Measurements from ENCODE around the gene ZGPAT. TPM values are rescaled to one million over a fixed set of nuclear protein-coding genes. Genes with fewer than 3 reads are reported as not detected.

ZGPAT gene
- total and polyA plus RNA-seq, 12 donors, result 4.4 to 120 (median 35.3) TPM

GRCh38 chr20:63698739-63699465, 8.9 kb upstream of the ZGPAT start:
- Histone ChIP-seq H3K27ac (peak overlapping the region in 3 of 5 donors; percentile 34 to 92 (median 82)), H3K4me3 (peak overlapping the region in 1 of 4 donors; percentile 26), H3K4me1 (replicated peaks in 1 of 2) (peaks cover 27 to 38% of the 10 kb centered on the region in 2 donors), H3K27me3 (no peaks in the 10 kb centered on the region), H3K9me3 (replicated peaks in 1 of 3) (no peaks in the 10 kb centered on the region), H3K36me3 (replicated peaks in 1 of 2) (peaks cover 0 to 13% of the 10 kb centered on the region in 2 donors)
- WGBS, 4 donors, result 24 to 48% (median 42%) methylated on average over 5 to 19 of the region's 19 CpGs
- no peak for TF ChIP-seq POLR2A (IDR thresholded peaks at IDR 0.05)
- no peak for TF ChIP-seq CTCF (IDR thresholded peaks at IDR 0.05)
- peak; percentile 77 to 92 (median 90) for DNase-seq
- intact Hi-C loops (cut with DNase I), result no loop called here

GRCh38 chr20:63699466-63700198, 8.2 kb upstream of the ZGPAT start:
- Histone ChIP-seq H3K4me3 (peak overlapping the region in 1 of 4 donors; percentile 26), H3K9me3 (replicated peaks in 1 of 3) (no peaks in the 10 kb centered on the region), H3K36me3 (replicated peaks in 1 of 2) (peaks cover 0 to 17% of the 10 kb centered on the region in 2 donors), H3K27ac (peak overlapping the region in 3 of 5 donors; percentile 34 to 92 (median 82)), H3K4me1 (replicated peaks in 1 of 2) (peaks cover 27 to 38% of the 10 kb centered on the region in 2 donors), H3K27me3 (no peaks in the 10 kb centered on the region)
- peak in 3 of 7 donors; percentile 32 to 59 (median 34) for DNase-seq
- TF ChIP-seq CTCF (IDR thresholded peaks at IDR 0.05) (no peak), POLR2A (IDR thresholded peaks at IDR 0.05) (no peak)
- 61 to 76% (median 68%) methylated on average over 7 to 24 of the region's 24 CpGs for WGBS, 4 donors
- intact Hi-C loops (cut with DNase I), result loop anchor here in 1 of 2 donors (10.0 kb wide), 1 partner anchor 155 kb away; no protein-coding TSS in a partner anchor

- intact Hi-C loops (cut with DNase I), result loop anchor here in 1 of 2 donors (10.0 kb wide), 1 partner anchor 154 kb away; no protein-coding TSS in a partner anchor
- peaks cover 0 to 22% of the 10 kb centered on the region in 2 donors for H3K36me3 ChIP-seq (replicated peaks in 1 of 2)
- peak in 4 of 7 donors; percentile 23 to 55 (median 28) for DNase-seq
Measured at GRCh38 chr20:63700199-63701050, 7.4 kb upstream of the ZGPAT start.

More at GRCh38 chr20:63700199-63701050, 7.4 kb upstream of the ZGPAT start:
- no peaks in the 10 kb centered on the region for H3K27me3 ChIP-seq
- H3K27ac ChIP-seq, result peak overlapping the region in 2 of 5 donors; percentile 82 to 92
- peaks cover 27 to 38% of the 10 kb centered on the region in 2 donors for H3K4me1 ChIP-seq (replicated peaks in 1 of 2)
- no peak overlapping the region for H3K4me3 ChIP-seq
- whole genome bisulfite sequencing, 4 donors, result 78 to 91% (median 82%) methylated on average over 24 to 43 of the region's 43 CpGs
- TF ChIP-seq POLR2A (IDR thresholded peaks at IDR 0.05), result no peak
- TF ChIP-seq CTCF (IDR thresholded peaks at IDR 0.05), result no peak
- no peaks in the 10 kb centered on the region for H3K9me3 ChIP-seq (replicated peaks in 1 of 3)
